Fibroblast of lung (primary cell): ENCODE results near the gene MALAT1.

Experiments used
- CTCF ChIP-seq, 2 donors: IDR thresholded peaks in 1 of 2; conservative IDR thresholded peaks in 1 of 2; 1 replicate in 1 of 2; 2 replicates in 1 of 2; pipeline ENCODE4 v1.5.1; 2011 to 2012; ENCODE audit warnings: low read length in 2 of 2, control low read depth in 1 of 2, inconsistent platforms in 1 of 2, low read depth in 1 of 2, mild to moderate bottlenecking in 1 of 2
- EZH2 ChIP-seq: IDR thresholded peaks from 2 replicates; pipeline ENCODE4 v1.5.1; 2012; ENCODE audit warnings: low read length, control low read depth, mild to moderate bottlenecking; ENCODE audit errors: missing control alignments

DNA sequence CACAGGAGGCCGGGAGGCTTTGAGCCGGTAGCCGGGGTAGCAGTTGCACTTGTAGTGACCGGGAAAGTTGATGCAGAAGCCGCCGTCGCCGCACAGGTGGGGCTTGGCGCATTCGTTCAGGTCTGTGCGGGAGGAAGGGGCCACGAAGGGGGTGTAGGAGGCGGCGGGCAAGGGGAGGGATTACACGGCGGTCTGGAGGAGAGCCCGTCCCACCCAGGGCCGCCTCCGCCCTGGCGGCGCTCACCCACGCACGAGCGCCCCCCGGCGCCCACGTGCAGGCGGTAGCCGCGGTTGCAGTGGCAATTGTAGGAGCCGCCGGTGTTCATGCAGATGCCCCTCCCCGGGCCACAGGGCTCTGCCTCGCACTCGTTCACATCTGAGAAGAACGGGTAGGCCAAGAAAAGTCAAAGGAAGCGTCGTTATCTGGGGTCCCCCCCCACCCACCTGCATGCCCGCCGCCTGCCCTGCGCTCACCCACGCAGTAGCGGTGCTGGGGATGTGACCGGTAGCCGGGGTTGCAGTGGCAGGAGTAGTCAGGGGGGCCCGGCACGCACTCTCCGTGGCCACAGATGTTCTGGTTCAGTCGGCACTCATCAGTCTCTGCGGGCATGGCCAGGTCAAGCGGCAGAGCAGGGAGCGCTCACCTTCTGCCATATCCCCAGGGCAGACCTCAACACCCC is 48.7 kb downstream of the MALAT1 start:
- no peak for TF ChIP-seq CTCF (conservative IDR thresholded peaks at IDR 0.05 in 1 of 2, IDR thresholded peaks at IDR 0.05 in 1 of 2; ENCODE audit: low read depth in 1 of 2, low read length in 2 of 2)
- TF ChIP-seq EZH2: no peak
